PC-9 (cell line): ENCODE results near the gene CARMIL1.

Experiments used
- CTCF ChIP-seq: fragments of 200-600 bp; sonication (generic); conservative IDR thresholded peaks from 2 replicates; pipeline ENCODE4 v1.6.1; 2017; ENCODE audit warnings: mixed run types, antibody characterized with exemption, mild to moderate bottlenecking, moderate library complexity
- EZH2 ChIP-seq: fragments of 200-600 bp; sonication (generic); IDR thresholded peaks from 2 replicates; pipeline ENCODE4 v1.8.0; 2017; ENCODE audit warnings: antibody characterized with exemption, low read depth

GRCh38 chr6:25583099-25583498 lies 303.9 kb downstream of the CARMIL1 start:
- no peak for TF ChIP-seq CTCF
- no peak for TF ChIP-seq EZH2
